Measurements from ENCODE around the gene HSPG2. TPM values are rescaled to one million over a fixed set of nuclear protein-coding genes. Genes with fewer than 3 reads are reported as not detected.
"Not testable (repeated sequence)": the region's sequence is repeated elsewhere in the genome, so short reads cannot be mapped to it uniquely, and the experiment has no call there.

The HSPG2 gene
- total RNA-seq, 1 experiment from 2014 or later, result 70.4 TPM

DNA sequence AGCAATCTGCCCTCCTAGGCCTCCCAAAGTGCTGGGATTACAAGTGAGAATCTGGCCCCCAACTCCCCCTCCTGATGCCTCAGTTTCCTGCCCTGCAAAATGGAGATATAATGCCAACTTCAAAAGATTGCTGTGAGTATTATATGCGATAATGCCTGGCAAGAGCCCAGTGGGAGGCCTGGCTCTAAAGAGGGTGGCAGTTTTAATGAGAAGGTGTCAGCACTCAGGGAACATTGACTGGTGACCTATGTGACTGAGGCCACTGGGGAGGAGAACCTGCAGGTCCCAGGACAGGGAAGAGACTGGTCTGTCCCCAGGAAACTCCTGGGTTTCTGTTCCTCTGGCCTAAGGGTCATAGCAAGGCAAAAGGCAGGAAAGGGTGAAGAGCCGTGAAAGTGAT is 11.0 kb downstream of the HSPG2 start:
- Histone ChIP-seq H3K9me3 (no peaks in the 10 kb centered on the region), H3K27me3 (no peaks in the 10 kb centered on the region), H3K36me3 (peaks cover 69% of the 10 kb centered on the region), H3K4me3 (no peak overlapping the region)
- DNase-seq, result no peak

DNA sequence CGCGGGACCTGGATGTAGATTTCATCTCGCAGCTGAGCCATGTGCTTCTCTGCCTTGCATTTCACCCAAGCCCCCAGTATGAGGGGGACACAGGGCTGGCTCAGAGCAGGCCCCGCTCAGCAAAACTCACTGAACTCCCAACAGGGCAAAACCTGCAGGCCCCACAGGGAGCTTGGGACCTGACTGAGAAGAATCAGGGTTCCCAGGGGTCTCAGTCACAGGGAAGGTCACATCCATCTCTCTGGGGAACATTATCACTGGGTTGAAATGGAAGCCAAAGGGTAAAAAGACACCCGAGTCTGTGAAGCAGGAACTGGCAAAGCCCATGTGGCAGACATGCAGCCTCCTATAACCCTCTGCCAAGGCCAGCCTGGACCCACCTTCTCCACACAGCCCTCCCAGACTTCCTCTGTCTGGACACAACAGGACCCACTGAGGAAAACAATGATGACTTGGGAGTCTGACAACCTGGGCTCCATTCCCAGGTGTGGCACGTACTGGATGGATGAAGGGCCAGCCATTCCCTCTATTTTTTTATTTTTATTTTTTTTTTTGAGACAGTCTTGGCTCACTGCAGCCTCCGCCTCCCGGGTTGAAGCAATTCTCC is 11.7 kb downstream of the HSPG2 start:
- no peak overlapping the region for H3K4me3 ChIP-seq
- no peaks in the 10 kb centered on the region for H3K27me3 ChIP-seq
- no peaks in the 10 kb centered on the region for H3K9me3 ChIP-seq
- H3K36me3 ChIP-seq, result peaks cover 69% of the 10 kb centered on the region
- no peak for DNase-seq

DNA sequence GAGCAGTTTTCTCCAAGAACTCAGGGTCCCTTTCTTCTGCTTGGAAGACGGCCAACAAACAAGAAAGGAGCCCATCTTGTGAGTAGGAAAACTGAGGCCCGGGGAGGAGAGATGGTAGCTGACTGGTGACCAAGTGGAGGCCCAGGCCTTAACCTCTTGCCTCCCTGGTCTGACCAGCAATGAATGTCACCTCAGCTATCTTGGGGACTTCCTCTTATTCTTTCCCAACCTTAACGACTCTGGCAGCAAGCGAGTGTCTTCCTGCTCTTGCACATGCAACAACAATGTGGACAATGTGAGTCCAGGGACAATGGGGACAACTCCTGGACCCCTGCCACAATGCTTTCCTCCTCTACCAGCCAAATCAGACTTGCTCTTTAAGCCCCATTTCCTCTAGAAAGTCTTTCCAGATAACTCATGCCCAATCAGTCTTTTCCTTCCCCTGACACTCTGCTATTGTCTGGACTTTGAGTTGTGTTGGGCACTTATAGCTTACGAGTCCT is 12.6 kb downstream of the HSPG2 start:
- Histone ChIP-seq H3K27me3 (no peaks in the 10 kb centered on the region), H3K36me3 (peaks cover 65% of the 10 kb centered on the region), H3K4me3 (no peak overlapping the region), H3K9me3 (no peaks in the 10 kb centered on the region)
- no peak for DNase-seq

DNA sequence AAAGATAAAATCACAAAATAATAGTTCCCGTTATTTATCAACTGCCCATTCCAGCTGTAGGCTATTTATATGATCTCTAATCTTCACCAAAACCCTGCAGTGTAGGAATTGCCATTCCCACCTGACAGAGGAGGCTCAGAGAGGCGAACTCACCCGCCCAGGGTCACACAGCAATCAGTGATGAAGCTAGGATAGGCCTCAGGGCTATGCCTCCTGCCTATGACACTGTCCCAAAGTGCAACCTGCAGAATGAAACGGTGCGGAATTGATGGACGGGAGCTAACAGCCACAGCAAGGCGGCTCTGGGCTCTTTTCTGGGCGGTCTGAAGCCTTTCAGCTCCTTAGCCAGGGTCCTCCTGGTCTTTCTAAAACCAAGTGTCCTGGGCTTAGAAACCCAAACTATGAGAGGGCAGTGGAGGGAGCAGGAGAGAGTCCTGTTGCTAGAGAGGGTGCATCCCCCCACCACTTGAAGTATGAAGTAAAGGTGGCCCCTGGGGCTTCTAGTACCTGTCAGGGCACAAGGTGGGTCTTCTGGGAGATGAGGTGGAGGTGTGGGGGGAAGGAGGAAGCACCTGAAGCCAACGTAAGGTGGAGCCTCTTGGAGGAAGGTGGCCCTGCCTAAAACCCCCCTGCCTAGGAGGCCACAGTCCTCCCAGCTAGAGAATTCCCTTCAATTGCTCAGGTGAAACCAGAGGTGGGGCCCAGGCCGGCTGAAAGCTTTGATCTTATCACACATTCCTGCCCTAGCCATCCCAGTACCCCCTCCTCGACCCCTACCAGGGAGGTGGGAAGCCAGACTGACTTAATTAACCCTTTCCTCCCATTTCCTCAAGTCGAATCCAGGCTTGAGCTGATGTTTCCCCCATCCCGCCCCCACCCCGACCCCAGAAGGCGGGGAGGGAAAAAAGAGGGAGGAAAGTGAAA is 14.8 kb downstream of the HSPG2 start:
- H3K4me3 ChIP-seq, result no peak overlapping the region
- H3K9me3 ChIP-seq, result no peaks in the 10 kb centered on the region
- no peak for DNase-seq
- H3K27me3 ChIP-seq, result no peaks in the 10 kb centered on the region
- H3K36me3 ChIP-seq, result peaks cover 67% of the 10 kb centered on the region

DNA sequence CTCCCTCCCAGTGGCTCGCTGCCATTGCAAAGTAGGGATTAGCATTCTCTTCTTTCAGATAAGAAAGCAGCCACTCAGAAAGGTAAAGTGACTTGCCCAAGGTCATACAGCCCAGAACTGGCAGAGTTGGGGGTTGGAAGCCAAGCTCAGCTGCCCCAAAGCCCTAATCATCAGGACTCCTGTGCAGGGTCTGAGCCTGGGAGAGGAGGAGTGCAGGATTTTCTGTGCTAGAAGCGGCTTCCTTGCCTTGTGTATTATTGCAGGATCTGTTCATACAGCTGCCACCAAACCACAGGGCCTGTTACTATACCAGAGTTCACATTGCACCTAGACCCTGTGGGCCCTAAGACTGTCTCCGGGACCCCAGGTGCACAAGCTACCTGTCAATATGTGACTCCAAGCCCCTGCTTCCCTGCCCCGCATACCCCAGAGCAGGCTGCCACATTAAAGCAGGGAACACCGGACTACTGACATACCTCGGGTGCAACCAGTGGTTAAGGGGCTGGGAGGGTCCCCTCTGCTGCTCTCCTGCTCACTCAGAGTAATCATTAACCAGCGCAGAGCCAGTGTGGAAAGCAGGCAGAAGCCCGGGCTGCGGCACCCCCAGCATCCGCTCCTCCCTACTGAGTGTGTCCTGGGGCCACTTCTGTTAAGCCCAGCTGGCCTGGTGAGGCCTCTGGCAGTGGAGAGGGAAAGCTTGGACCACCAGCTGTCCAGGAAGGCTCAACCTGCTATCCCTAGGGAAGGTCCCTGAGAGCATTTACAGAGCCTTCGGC is 15.8 kb downstream of the HSPG2 start:
- H3K4me3 ChIP-seq, result no peak overlapping the region
- no peaks in the 10 kb centered on the region for H3K27me3 ChIP-seq
- H3K9me3 ChIP-seq, result no peaks in the 10 kb centered on the region
- H3K36me3 ChIP-seq, result peaks cover 72% of the 10 kb centered on the region
- DNase-seq, result no peak

DNA sequence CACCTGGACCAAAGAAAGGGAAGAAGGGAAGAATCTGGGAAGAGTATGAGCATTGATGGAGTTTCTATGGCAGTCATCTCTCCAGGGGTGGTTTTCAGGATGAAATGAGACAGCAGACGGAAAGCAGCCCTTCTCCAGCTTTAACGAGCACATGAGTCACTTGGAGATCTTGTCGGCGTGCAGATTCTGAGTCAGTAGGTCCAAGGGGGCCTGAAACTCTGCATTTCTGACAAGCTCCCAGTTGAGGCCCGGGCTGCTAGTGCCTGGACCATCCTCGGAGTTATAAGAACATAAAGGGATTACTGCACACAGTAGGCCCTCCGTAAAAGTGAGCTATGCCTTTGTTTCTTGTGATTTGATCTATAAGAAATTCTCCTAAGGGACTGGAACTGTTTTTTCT is 17.6 kb downstream of the HSPG2 start:
- peak; percentile 70 for DNase-seq
- peaks cover 70% of the 10 kb centered on the region for H3K36me3 ChIP-seq

DNA sequence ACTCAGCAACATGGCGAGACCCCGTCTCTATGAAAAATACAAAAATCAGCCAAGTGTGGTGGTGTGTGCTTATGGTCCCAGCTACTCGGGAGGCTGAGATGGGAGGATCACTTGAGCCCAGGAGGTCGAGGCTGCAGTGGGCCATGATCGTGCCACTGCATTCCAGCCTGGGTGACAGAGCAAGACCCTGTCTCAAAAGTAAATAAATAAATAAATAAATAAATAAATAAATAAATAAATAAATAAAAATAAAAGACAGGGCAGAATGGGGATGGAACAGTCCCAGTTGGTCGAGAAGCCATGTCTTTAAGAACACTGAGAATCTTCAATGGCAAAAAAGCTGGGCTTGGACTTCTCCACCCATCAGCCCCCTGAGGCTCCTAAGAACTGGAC is 19.9 kb downstream of the HSPG2 start:
- H3K4me3 ChIP-seq, H3K27me3 ChIP-seq, DNase-seq, H3K9me3 ChIP-seq: not testable (repeated sequence)
- peaks cover 71% of the 10 kb centered on the region for H3K36me3 ChIP-seq

More for the DNA sequence above, 17.6 kb downstream of the HSPG2 start:
- Histone ChIP-seq H3K4me3 (no peak overlapping the region), H3K9me3 (no peaks in the 10 kb centered on the region), H3K27me3 (no peaks in the 10 kb centered on the region)

DNA sequence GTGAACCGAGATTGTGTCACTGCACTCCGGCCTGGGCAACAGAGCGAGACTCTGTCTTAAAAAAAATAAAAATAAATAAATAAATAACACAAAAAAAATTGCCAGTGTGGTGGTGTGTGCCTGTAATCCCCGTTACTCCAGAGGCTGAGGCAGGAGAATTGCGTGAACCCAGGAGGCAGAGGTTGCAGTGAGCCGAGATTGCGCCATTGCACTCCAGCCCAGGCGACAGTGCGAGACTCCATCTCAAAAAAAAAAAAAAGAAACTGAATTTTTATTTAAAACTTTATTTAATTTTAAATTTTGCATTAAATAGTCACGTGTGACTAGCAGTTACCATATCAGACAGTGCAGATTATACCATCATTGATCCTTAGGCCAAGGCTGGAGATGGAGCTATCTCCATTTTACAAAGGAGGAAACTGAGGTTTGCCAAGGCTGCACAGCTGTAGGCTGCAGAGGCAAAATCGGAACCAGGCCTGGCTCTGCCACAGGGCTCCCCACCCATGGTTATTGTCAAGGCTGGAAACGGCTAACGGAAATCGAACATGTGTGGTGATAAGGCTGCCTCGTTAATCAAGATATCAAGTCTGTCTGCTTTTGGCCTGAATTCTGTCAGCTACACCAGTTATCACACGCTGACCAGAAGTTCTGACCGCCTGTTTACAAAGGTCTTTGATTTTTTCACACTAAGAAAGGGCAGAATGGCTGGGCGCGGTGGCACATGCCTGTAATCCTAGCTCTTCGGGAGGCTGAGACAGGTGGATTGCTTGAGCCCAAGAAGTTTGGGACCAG is 20.5 kb downstream of the HSPG2 start:
- no peak for DNase-seq
- Histone ChIP-seq H3K4me3 (no peak overlapping the region), H3K36me3 (peaks cover 74% of the 10 kb centered on the region), H3K9me3 (no peaks in the 10 kb centered on the region), H3K27me3 (no peaks in the 10 kb centered on the region)

DNA sequence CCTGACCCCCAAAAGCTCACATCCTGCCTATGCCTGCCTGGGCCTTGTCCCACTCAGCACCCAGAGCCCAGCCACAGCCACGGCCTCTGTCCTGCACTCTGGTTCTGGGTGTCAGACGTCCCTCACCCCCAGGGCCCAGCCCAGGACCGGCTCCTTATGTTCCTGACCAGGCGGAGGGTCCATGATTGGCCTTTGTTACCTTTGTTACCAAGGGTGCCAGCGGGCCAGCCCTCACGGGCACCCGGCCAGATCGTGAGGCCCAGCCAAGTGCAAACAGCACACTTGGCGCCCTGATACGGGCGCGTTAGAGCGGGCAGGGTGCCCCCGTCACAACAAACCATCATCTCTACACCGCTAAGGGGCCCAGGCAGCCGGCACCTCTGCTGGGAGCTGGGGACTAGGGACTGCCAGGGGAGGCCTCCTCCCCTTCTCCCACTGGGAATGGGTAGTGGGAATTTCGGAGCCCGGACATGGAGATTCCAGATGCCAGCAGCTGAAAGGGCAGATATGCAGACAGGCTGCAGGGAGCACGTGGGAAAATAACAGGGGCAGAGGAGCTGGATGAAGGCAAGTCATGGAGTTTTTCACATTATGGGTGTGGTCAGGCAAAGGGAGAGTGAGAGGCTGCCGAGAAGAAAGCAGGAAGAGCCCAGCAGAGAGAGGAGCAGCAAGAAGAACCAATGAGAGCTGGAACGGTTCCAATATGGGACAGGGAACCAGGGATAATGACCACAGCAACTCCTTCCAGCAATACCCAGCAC is 22.1 kb downstream of the HSPG2 start:
- Histone ChIP-seq H3K27me3 (no peaks in the 10 kb centered on the region), H3K36me3 (peaks cover 72% of the 10 kb centered on the region), H3K4me3 (no peak overlapping the region), H3K9me3 (no peaks in the 10 kb centered on the region)
- DNase-seq, result no peak

DNA sequence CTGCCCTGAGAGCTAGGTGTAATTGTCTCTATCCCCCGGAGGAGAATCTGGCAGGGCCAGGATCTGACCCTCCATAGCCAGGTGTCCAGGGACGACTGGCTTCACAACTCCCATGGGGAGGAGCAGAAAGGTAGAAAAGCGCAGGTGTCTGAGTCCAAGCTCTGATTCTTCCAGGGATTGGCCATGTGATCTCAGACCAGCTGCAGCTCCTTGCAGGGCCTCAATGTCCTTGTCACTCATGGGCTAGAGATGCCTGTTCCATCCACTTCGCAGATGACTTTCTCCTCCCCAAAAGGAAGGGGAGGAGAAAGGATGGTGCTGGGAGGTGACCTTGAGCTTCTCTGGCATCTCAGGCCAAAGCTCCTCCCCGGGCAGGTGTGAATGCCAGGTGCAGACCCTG is 22.7 kb downstream of the HSPG2 start:
- no peaks in the 10 kb centered on the region for H3K27me3 ChIP-seq

DNA sequence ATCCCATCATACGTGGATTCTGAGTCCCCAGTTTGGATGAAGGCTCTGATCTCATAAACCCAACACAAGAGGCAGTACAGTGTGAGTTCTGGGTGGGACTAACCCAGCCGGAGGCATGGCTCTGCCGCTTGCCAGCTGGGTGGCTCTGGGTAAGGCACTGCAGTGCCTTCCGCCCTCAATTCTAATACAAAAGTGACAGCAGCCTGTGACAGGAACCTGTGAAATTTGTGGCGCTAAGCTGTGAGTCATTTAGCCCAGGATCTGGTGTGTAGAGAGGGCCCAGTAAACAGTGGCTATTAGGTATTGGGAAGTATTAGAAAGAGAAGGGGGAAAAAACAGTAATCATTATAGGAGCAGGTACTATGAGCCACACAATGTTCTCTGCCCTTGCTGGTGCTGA is 23.3 kb downstream of the HSPG2 start:
- peaks cover 67% of the 10 kb centered on the region for H3K36me3 ChIP-seq
- H3K4me3 ChIP-seq, result no peak overlapping the region
- H3K9me3 ChIP-seq, result no peaks in the 10 kb centered on the region
- no peak for DNase-seq
- H3K27me3 ChIP-seq, result no peaks in the 10 kb centered on the region

More for the DNA sequence above, 22.7 kb downstream of the HSPG2 start:
- DNase-seq, result no peak
- H3K36me3 ChIP-seq, result peaks cover 68% of the 10 kb centered on the region
- no peak overlapping the region for H3K4me3 ChIP-seq
- no peaks in the 10 kb centered on the region for H3K9me3 ChIP-seq

DNA sequence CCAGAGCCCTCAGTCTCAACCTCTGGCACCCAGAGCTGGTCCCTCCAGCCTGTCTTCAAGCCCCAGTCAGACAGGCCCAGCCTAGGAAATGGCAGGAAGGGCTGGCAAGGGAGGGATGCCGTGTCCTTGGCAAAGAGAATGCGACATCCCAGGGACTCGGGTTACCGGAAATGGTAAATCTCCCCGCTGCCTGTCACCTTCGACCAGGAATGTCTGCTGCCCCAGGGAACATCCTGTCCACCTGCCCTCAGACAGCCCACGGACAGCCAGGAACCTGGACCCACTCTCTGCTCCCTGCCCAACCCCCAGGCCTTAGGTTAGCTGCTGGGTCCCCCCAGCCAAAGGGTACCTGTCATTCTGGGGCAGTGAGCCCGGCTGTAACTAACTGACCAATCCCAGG is 23.9 kb downstream of the HSPG2 start:
- peaks cover 67% of the 10 kb centered on the region for H3K36me3 ChIP-seq
- no peaks in the 10 kb centered on the region for H3K9me3 ChIP-seq
- H3K27me3 ChIP-seq, result no peaks in the 10 kb centered on the region
- no peak for DNase-seq
- H3K4me3 ChIP-seq, result no peak overlapping the region

DNA sequence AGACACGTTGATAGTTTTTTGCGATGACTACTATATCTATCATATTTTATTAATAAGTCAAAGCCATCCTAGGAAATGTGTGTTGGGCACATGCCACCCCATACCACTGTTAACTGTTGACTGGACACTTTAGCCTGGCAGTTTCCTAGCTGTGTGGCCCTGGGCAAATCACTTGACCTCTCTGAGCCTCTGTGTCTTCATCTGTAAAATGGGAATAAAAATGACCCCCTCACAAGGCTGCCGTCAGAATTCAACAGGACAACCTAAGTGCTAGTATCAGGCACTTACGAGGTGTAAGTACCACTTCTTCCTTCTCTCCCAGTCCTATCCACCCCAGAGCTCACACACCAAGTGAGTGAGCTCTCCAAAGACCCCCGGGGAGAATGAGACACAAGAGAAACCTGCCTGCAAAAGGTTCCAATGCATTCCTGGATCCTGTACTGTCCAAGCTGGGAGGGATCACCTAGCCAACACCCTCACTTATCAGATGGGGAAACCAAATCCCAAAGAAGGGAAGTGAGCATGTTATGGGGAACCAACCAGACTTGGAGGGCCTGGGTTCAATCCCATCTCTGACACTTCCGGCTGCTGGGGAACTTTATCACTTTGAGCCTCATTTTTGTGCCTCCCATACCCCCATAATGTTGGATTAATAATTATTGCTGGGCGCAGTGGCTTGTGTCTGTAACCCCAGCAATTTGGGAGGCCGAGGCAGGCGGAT is 24.9 kb downstream of the HSPG2 start:
- H3K9me3 ChIP-seq, result no peaks in the 10 kb centered on the region
- H3K36me3 ChIP-seq, result peaks cover 68% of the 10 kb centered on the region
- no peaks in the 10 kb centered on the region for H3K27me3 ChIP-seq
- no peak overlapping the region for H3K4me3 ChIP-seq
- peak; percentile 50 for DNase-seq

DNA sequence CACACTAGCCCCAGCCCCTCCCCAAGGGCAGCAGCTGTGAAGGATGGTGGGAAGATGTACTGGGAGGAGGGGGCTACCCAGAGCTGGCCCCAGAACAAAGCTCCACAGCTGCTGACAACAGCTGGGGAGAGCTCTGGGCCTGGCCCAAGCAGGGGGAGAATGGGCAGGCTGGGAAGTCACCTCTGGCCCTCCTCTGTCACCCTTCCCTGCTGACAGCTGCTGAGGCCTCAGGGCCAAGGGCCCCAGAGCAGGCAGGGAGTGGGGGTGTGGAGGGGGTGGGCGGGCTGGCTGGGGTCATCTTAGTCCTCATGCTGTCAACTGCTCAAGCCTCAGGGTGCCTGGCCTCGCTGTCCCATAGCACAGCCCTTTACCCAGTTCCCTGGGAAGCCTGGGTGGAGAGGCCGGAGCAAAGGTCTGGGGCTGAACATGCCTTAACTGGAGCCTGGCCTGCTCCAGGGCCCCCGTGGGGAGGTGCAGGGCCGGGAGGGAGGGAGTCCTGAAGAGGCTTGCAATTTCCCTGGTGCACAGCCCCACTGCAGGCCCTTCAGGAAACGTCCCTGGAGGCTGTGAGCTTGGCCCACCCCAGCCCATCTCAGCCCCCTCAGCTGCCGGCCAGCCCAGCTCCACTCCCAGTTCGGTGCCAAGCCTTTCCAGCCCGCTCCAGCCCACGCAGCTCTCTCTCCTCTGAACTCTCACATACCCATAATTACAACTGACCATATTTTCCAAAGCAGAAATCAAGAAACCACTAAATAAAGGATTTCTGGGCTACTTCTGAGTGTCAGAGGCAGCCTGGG is 25.7 kb downstream of the HSPG2 start:
- H3K36me3 ChIP-seq, result peaks cover 65% of the 10 kb centered on the region
- H3K4me3 ChIP-seq, result no peak overlapping the region
- H3K9me3 ChIP-seq, result no peaks in the 10 kb centered on the region
- H3K27me3 ChIP-seq, result no peaks in the 10 kb centered on the region
- no peak for DNase-seq
